Smooth muscle cell (in vitro differentiated cells): ENCODE results near the gene FERMT2. TPM values are rescaled to one million over a fixed set of nuclear protein-coding genes. Genes with fewer than 3 reads are reported as not detected.

Experiments used
- DNase-seq: peaks from one replicate; lab custom pipeline; 2025; ENCODE audit not compliant: unreplicated experiment; lab: John Stamatoyannopoulos, UW
- H2AFZ ChIP-seq: fragments of 200-600 bp; sonication (generic); 2 replicates; pipeline ENCODE4 v1.6.0; 2016; ENCODE audit warnings: antibody characterized with exemption, low read depth, mild to moderate bottlenecking
- H3F3A ChIP-seq: fragments of 200-600 bp; sonication (generic); 2 replicates; pipeline ENCODE4 v1.6.0; 2017; ENCODE audit warnings: antibody characterized with exemption, low read depth
- H3K27ac ChIP-seq: fragments of 200-600 bp; sonication (generic); 2 replicates; pipeline ENCODE4 v1.5.1; 2016; ENCODE audit warnings: low read depth, mild to moderate bottlenecking
- H3K27me3 ChIP-seq: fragments of 200-600 bp; sonication (generic); 2 replicates; pipeline ENCODE4 v1.6.1; 2016; ENCODE audit warnings: low read depth, mild to moderate bottlenecking
- H3K36me3 ChIP-seq: fragments of 200-600 bp; sonication (generic); 2 replicates; pipeline ENCODE4 v1.5.1; 2016; ENCODE audit warnings: low read depth
- H3K4me1 ChIP-seq: fragments of 200-600 bp; sonication (generic); 2 replicates; pipeline ENCODE4 v1.5.1; 2016; ENCODE audit warnings: low read depth
- H3K4me2 ChIP-seq: fragments of 200-600 bp; sonication (generic); 2 replicates; pipeline ENCODE4 v1.6.0; 2016; ENCODE audit warnings: mild to moderate bottlenecking
- H3K4me3 ChIP-seq: fragments of 200-600 bp; sonication (generic); 2 replicates; pipeline ENCODE4 v1.5.1; 2016; ENCODE audit warnings: mild to moderate bottlenecking
- H3K79me2 ChIP-seq: fragments of 200-600 bp; sonication (generic); 2 replicates; pipeline ENCODE4 v1.6.0; 2016; ENCODE audit warnings: low read depth, mild to moderate bottlenecking
- H3K9ac ChIP-seq: fragments of 200-600 bp; sonication (generic); 2 replicates; pipeline ENCODE4 v1.6.0; 2016; ENCODE audit warnings: low read depth
- H3K9me3 ChIP-seq: fragments of 200-600 bp; sonication (generic); replicated peaks from 2 replicates; pipeline ENCODE4 v1.5.1; 2016; ENCODE audit warnings: low read depth
- H4K20me1 ChIP-seq: fragments of 200-600 bp; sonication (generic); 2 replicates; pipeline ENCODE4 v1.6.0; 2016; ENCODE audit warnings: low read depth
- CTCF ChIP-seq: fragments of 200-600 bp; sonication (generic); IDR thresholded peaks from 2 replicates; pipeline ENCODE4 v1.5.1; 2017; ENCODE audit warnings: borderline replicate concordance, mild to moderate bottlenecking, antibody characterized with exemption; ENCODE audit not compliant: insufficient read depth, poor library complexity, severe bottlenecking
- WGBS: methylation state at CpG from one replicate; pipeline ENCODE4 v1.1.7; 2016; ENCODE audit warnings: low lambda C conversion rate; 5-methylcytosine and 5-hydroxymethylcytosine counted together
- polyA plus RNA-seq: library from polyadenylated mRNA; unstranded; fragments of >200 nt; fragmentation: Nextera tagmentation; extraction: Ambion mirVana; gene quantifications from 2 replicates; pipeline ENCODE4 v1.2.1, GENCODE V29; 2016
- total RNA-seq: library from RNA; depleted of rRNA; stranded (reverse); fragments of >200 nt; gene quantifications from 2 replicates; pipeline ENCODE4 v1.2.3, GENCODE V29; 2014

Gene FERMT2
- total RNA-seq (271 and 287 TPM in 2 replicates), polyA plus RNA-seq (112 and 113 TPM in 2 replicates)

GRCh38 chr14:52950898-52951680 lies at the start of gene FERMT2:
FERMT2 (minus strand) TSS chr14:52951050; CDS start chr14:52950568, 482 bp downstream.
- Histone ChIP-seq H3K27me3 (no peaks in the 10 kb centered on the region), H2AFZ (peak within 1 kb of the TSS; percentile 88), H3K4me3 (peak within 1 kb of the TSS; percentile 68), H3K36me3 (peaks cover 4% of the 10 kb centered on the region), H3K9me3 (no peaks in the 10 kb centered on the region), H4K20me1 (peaks cover 44% of the 10 kb centered on the region), H3F3A (peaks cover 26% of the 10 kb centered on the region), H3K9ac (peak within 1 kb of the TSS; percentile 87), H3K79me2 (peaks cover 60% of the 10 kb centered on the region), H3K27ac (peak within 1 kb of the TSS; percentile 89), H3K4me1 (peaks cover 46% of the 10 kb centered on the region), H3K4me2 (peak within 1 kb of the TSS; percentile 95)
- under 1% methylated on average over 26 of the region's 95 CpGs for WGBS
- peak; percentile 93 for DNase-seq
- TF ChIP-seq CTCF: no peak

GRCh38 chr14:52998376-52999015 lies 47.6 kb upstream of the FERMT2 start:
- H3K79me2 ChIP-seq: no peaks in the 10 kb centered on the region
- H4K20me1 ChIP-seq: no peaks in the 10 kb centered on the region
- H3K36me3 ChIP-seq: no peaks in the 10 kb centered on the region
- H3K27me3 ChIP-seq: no peaks in the 10 kb centered on the region
- H3K9ac ChIP-seq: no peak overlapping the region
- no peak overlapping the region for H3K4me2 ChIP-seq
- no peaks in the 10 kb centered on the region for H3K4me1 ChIP-seq
- 88% methylated on average over 6 of the region's 6 CpGs for WGBS
- H3K4me3 ChIP-seq: no peak overlapping the region
- H3K9me3 ChIP-seq: no peaks in the 10 kb centered on the region
- DNase-seq: no peak
- TF ChIP-seq CTCF: no peak
- H3F3A ChIP-seq: no peaks in the 10 kb centered on the region
- no peak overlapping the region for H3K27ac ChIP-seq
- no peak overlapping the region for H2AFZ ChIP-seq

GRCh38 chr14:52996493-52996892 lies 45.6 kb upstream of the FERMT2 start:
- no peak overlapping the region for H3K4me3 ChIP-seq
- H3K4me1 ChIP-seq: no peaks in the 10 kb centered on the region
- 96% methylated on average over 2 of the region's 2 CpGs for WGBS
- TF ChIP-seq CTCF: no peak
- no peak for DNase-seq
- no peaks in the 10 kb centered on the region for H3K36me3 ChIP-seq
- no peak overlapping the region for H3K9ac ChIP-seq
- H3K27me3 ChIP-seq: no peaks in the 10 kb centered on the region
- H3K9me3 ChIP-seq: no peaks in the 10 kb centered on the region
- H3F3A ChIP-seq: no peaks in the 10 kb centered on the region
- no peaks in the 10 kb centered on the region for H4K20me1 ChIP-seq
- no peak overlapping the region for H3K4me2 ChIP-seq
- no peak overlapping the region for H3K27ac ChIP-seq
- H3K79me2 ChIP-seq: no peaks in the 10 kb centered on the region
- H2AFZ ChIP-seq: no peak overlapping the region
